OCI-LY7 (cell line): Measurements from ENCODE around the gene KTN1. TPM values are rescaled to one million over a fixed set of nuclear protein-coding genes. Genes with fewer than 3 reads are reported as not detected.

Experiments used
- BruUV-seq: library from RNA; stranded (reverse); fragments of 400-500 nt; replicated peaks from 2 replicates; lab custom pipeline; 2021; lab: Mats Ljungman, UMichigan
- CTCF ChIA-PET: fragments of 300-600 bp; sonication (Branson Sonifier 250); formaldehyde crosslinking; loops from one replicate; lab custom pipeline; 2022; ENCODE audit warnings: antibody characterized with exemption; ENCODE audit not compliant: unreplicated experiment; lab: Charles Lee
- POLR2A ChIA-PET: fragments of 300-600 bp; sonication (Branson Sonifier 250); formaldehyde crosslinking; loops from one replicate; lab custom pipeline; 2022; ENCODE audit warnings: antibody characterized with exemption; lab: Charles Lee
- DNase-seq: peaks from one replicate; pipeline ENCODE4 v3.0.0-alpha.2; 2015; ENCODE audit warnings: low spot score
- H2AFZ ChIP-seq: fragments of 200-600 bp; sonication (generic), shearing (Covaris generic); 2 replicates; pipeline ENCODE4 v1.6.1; 2014; ENCODE audit warnings: mild to moderate bottlenecking, antibody characterized with exemption, low read length, moderate library complexity
- H3K27ac ChIP-seq: fragments of 200-600 bp; sonication (generic); 2 replicates; pipeline ENCODE4 v1.5.1; 2014; ENCODE audit warnings: mixed run types, low read depth, mild to moderate bottlenecking, moderate library complexity, low read length, inconsistent platforms; ENCODE audit not compliant: poor library complexity, severe bottlenecking
- H3K36me3 ChIP-seq: fragments of 200-600 bp; sonication (generic); 2 replicates; pipeline ENCODE4 v1.6.1; 2014; ENCODE audit warnings: mild to moderate bottlenecking, antibody characterized with exemption, low read length, moderate library complexity, mixed read lengths; ENCODE audit not compliant: insufficient read depth
- H3K4me1 ChIP-seq: fragments of 200-600 bp; sonication (generic); 2 replicates; pipeline ENCODE4 v1.5.1; 2014; ENCODE audit warnings: mild to moderate bottlenecking, low read length; ENCODE audit not compliant: insufficient read depth, poor library complexity, severe bottlenecking
- H3K4me2 ChIP-seq: fragments of 200-600 bp; sonication (generic); 2 replicates; pipeline ENCODE4 v1.6.1; 2014; ENCODE audit warnings: mild to moderate bottlenecking, low read length
- H3K4me3 ChIP-seq: fragments of 200-600 bp; sonication (generic); 2 replicates; pipeline ENCODE4 v1.5.1; 2014; ENCODE audit warnings: mild to moderate bottlenecking, low read depth, low read length; ENCODE audit not compliant: poor library complexity, severe bottlenecking
- H3K79me2 ChIP-seq: fragments of 200-600 bp; sonication (generic); 2 replicates; pipeline ENCODE4 v1.6.1; 2016; ENCODE audit warnings: low read depth, mild to moderate bottlenecking, low read length, moderate library complexity, mixed read lengths; ENCODE audit not compliant: insufficient read depth
- H3K9me2 ChIP-seq: fragments of 200-600 bp; sonication (generic); 2 replicates; pipeline ENCODE4 v1.6.1; 2016; ENCODE audit warnings: mild to moderate bottlenecking, low read length, mixed read lengths; ENCODE audit not compliant: insufficient read depth
- H3K9me3 ChIP-seq: fragments of 200-600 bp; sonication (generic); 2 replicates; pipeline ENCODE4 v1.6.1; 2014; ENCODE audit warnings: mild to moderate bottlenecking, mixed run types, low read length, mixed read lengths
- H4K20me1 ChIP-seq: fragments of 200-600 bp; sonication (generic); 2 replicates; pipeline ENCODE4 v1.6.1; 2014; ENCODE audit warnings: mild to moderate bottlenecking, antibody characterized with exemption, low read length, moderate library complexity, mixed read lengths; ENCODE audit not compliant: insufficient read depth
- CTCF ChIP-seq: fragments of 200-600 bp; sonication (generic); conservative IDR thresholded peaks from 2 replicates; pipeline ENCODE4 v1.5.1; 2014; ENCODE audit warnings: mild to moderate bottlenecking, antibody characterized with exemption, low read length, moderate library complexity, mixed read lengths
- EZH2phosphoT487 ChIP-seq: fragments of 200-600 bp; sonication (generic); IDR thresholded peaks from 2 replicates; pipeline ENCODE4 v1.6.1; 2018; ENCODE audit warnings: low read depth, borderline replicate concordance, mild to moderate bottlenecking, mixed run types, antibody characterized with exemption, low read length, moderate library complexity, mixed read lengths
- intact Hi-C: fragments of 100-400 bp; cut with micrococcal nuclease; formaldehyde crosslinking; loops from one replicate; pipeline ENCODE4 v1.10.0; 2022; ENCODE audit not compliant: unreplicated experiment
- total RNA-seq, 2 experiments: library from RNA; depleted of rRNA in 1 of 2; stranded (reverse); fragments of >200 nt in 1 of 2; shearing (Covaris generic) in 1 of 2; gene quantifications; 2 replicates each; pipeline ENCODE4 v1.2.3, GENCODE V29; 2014 to 2022

KTN1 gene
- total RNA-seq, 2 experiments from 2014 or later = 60.6 to 124 TPM

- H3K36me3 ChIP-seq = peaks cover 6% of the 10 kb centered on the region; the same call in 1 of the 2 replicates
- ChIA-PET CTCF (no interaction called here), POLR2A (interaction anchor here (1.0 to 2.6 kb wide), 2 partner anchors 9 to 12 kb away, joined by 3 to 10 read pairs; no protein-coding TSS in a partner anchor)
- H4K20me1 ChIP-seq = peaks cover 24% of the 10 kb centered on the region; the same call in 1 of the 2 replicates
- no peak overlapping the region for H3K27ac ChIP-seq
- no peak for TF ChIP-seq EZH2phosphoT487
- no peak for TF ChIP-seq CTCF
- no peak overlapping the region for H2AFZ ChIP-seq
- DNase-seq = no peak
- peaks cover 85% of the 10 kb centered on the region for H3K79me2 ChIP-seq
- BruUV-seq = no TSS peak
- no peak overlapping the region for H3K4me3 ChIP-seq
- H3K4me2 ChIP-seq = no peak overlapping the region
- peaks cover 4% of the 10 kb centered on the region for H3K4me1 ChIP-seq
- H3K9me3 ChIP-seq = no peaks in the 10 kb centered on the region; the same call in 1 of the 2 replicates
- intact Hi-C loops = no loop called here
- no peaks in the 10 kb centered on the region for H3K9me2 ChIP-seq
These were observed 13.7 kb downstream of the KTN1 start for GRCh38 chr14:55593698-55594097.

GRCh38 chr14:55599250-55599879, 19.4 kb downstream of the KTN1 start:
- Histone ChIP-seq H3K4me1 (no peaks in the 10 kb centered on the region), H3K79me2 (peaks cover 77% of the 10 kb centered on the region), H3K4me2 (no peak overlapping the region), H2AFZ (no peak overlapping the region), H3K36me3 (peaks cover 19% of the 10 kb centered on the region), H3K9me3 (no peaks in the 10 kb centered on the region; the same call in 1 of the 2 replicates), H4K20me1 (peaks cover 14% of the 10 kb centered on the region; the same call in 1 of the 2 replicates), H3K9me2 (no peaks in the 10 kb centered on the region), H3K27ac (no peak overlapping the region), H3K4me3 (no peak overlapping the region)
- TF ChIP-seq CTCF (no peak), EZH2phosphoT487 (no peak)
- intact Hi-C loops = no loop called here
- ChIA-PET CTCF (no interaction called here), POLR2A (interaction anchor here (0.7 to 1.6 kb wide), 3 partner anchors 10 to 13 kb away, joined by 3 to 4 read pairs (median 3); no protein-coding TSS in a partner anchor)
- no TSS peak for BruUV-seq
- no peak for DNase-seq
